ENCODE measurements around the gene S100A9.
"Not testable (repeated sequence)": the region's sequence is repeated elsewhere in the genome, so short reads cannot be mapped to it uniquely, and the experiment has no call there.

The S100A9 gene

GRCh38 chr1:153357853-153358690, at the start of gene S100A9:
Gene S100A9, plus strand, starts transcription at chr1:153357854. Its CDS starts 430 bp downstream, at chr1:153358284.
- no peak for DNase-seq

DNA sequence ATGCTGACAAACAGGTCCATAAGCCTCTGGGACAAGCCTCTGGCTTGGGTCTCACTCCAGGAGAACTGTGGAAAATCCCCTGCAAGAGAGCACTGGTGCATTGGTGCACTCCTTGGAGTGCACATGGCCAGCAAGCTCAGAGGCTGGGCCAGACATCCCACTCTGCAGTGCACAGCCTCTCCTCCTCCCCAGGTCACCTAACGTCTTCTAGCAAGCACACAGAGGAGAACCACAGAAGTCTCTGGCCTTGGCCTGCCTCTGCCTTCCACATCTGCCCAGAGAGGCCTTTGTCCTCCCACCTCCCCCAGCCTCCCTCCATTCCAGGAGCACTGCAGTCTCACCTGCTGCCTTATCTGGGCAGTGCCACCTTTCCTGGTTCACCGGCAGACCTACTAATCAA, 49.1 kb upstream of the S100A9 start:
- no peak for DNase-seq

DNA sequence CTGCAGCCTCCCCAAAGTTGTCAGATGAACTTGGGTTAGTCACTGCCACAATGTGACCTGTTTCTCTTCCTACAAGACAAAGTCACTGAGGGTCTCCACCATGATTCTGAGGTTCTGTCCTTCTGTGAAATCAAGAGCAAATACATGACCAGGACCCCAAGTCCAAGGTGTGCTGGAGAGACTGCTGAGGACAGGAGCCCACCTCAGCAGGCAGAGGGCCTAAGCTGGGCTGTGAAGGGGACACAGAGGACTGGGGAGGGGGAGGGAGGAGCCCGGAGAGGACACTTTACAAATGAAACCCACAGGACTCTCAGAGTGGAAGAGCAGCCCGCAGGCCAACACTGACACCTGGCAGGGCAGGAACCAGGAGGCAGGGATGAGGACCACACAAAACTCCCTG, 48.2 kb upstream of the S100A9 start:
- DNase-seq, result no peak

DNA sequence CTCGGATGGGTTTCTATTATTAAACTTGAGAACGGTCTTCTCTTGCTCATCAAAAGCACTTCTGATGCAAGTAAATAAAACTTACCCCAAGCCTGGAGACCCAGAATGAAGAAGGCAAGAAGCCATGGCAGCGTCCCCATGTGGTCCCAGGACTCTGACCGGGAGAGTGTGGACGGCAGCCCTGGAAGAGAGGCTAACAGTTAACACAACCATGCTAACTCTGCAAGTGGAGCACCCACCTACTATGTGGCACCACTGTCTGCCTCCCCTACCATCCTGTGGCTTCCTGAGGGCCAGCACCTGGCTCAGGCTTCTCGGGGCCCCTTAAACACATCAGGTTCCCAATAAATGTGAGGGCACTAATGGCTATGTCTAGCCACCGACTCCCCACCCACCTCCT, 47.1 kb upstream of the S100A9 start:
- DNase-seq, result no peak

- no peak for DNase-seq
Observed at GRCh38 chr1:153312570-153313186, 45.0 kb upstream of the S100A9 start, which contains the start of gene PGLYRP3. Gene PGLYRP3, minus strand, starts transcription at chr1:153312952. Its CDS starts 2,287 bp downstream, at chr1:153310665.

GRCh38 chr1:153313288-153313687, 44.4 kb upstream of the S100A9 start:
- no peak for DNase-seq

DNA sequence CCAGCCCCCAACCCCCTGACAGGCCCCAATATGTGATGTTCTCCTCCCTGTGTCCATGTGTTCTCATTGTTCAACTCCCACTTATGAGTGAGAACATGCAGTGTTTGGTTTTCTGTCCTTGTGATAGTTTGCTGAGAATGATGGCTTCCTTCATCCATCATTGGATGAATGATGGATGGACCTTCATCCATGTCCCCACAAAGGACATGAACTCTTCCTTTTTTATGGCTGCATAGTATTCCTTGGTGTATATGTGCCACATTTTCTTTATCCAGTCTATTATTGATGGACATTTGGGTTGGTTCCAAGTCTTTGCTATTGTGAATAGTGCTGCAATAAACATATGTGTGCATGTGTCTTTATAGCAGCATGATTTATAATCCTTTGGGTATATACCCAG, 43.3 kb upstream of the S100A9 start:
- not testable (repeated sequence) for DNase-seq

DNA sequence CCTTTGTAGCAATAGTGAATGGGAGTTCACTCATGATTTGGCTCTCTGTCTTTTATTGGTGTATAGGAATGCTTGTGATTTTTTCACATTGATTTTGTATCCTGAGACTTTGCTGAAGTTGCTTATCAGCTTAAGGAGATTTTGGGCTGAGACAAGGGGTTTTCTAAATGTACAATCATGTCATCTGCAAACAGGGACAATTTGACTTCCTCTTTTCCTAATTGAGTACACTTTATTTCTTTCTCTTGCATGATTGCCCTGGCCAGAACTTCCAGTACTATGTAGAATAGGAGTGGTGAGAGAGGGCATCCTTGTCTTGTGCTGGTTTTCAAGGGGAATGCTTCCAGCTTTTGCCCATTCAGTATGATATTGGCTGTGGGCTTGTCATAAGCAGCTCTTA, 41.6 kb upstream of the S100A9 start:
- not testable (repeated sequence) for DNase-seq

GRCh38 chr1:153318145-153318544, 39.5 kb upstream of the S100A9 start:
- not testable (repeated sequence) for DNase-seq

- no peak for DNase-seq
Observed at GRCh38 chr1:153322568-153322967, 35.1 kb upstream of the S100A9 start.

- no peak for DNase-seq
Observed at GRCh38 chr1:153324912-153325311, 32.7 kb upstream of the S100A9 start.

- no peak for DNase-seq
Observed at GRCh38 chr1:153333902-153334301, 23.8 kb upstream of the S100A9 start.

DNA sequence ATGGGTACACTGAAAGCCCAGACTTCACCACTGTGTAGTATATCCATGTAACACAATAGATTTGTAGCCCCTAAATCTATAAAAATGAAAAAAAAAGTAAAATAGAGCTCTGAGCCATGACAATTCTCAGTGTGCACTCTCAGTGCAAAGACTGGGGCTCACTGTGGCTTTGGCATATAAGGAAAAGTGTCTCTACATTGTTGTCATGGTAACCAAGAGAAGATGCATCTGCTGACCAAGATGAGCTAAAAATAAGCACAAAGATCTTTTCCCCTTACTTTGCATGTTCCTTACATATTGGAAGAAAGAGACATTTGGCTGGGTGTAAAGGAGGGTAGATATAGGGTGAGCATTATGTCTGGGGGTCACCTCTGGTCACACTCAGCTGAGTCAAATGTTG, 21.0 kb upstream of the S100A9 start:
- no peak for DNase-seq

GRCh38 chr1:153337980-153338853, 19.4 kb upstream of the S100A9 start:
- no peak for DNase-seq

DNA sequence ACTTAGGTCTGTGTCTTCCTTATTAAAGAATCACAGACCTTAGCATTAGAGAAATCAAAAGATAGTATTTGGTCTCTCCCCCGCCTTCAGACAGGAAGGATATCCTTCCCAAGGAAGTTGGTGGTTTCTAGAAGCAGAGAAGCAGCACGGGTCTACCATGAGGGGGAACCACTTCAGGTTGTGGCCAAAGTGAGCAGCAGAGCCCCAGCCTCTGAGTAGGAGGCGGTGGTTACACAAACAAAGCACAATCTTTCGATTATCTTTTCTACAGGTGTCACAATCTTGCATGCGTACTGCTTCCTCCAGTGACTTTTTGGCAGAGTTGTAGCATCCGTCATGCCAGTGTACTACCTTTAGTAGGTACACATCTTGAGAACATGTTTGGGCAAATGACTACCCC, 17.9 kb upstream of the S100A9 start:
- DNase-seq, result no peak

DNA sequence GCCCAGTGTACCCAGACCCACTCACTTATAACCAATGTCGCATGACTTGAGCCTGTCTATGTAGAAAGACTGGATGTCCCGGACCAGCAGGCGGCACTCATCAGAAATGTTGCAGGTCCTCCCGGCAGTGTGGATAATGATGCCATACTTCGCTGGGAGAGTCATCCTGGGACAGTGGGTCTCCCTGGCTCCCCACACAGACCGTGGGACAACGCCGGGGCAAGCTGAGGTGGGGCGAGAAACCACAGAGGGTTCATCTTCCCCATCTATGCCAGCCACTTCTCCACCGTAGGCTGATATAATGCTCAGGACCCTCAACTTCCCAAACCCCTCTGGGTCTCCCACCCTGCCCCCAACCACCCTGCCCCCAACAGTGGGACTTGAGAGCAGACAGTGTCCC, 17.3 kb upstream of the S100A9 start:
- DNase-seq, result no peak

DNA sequence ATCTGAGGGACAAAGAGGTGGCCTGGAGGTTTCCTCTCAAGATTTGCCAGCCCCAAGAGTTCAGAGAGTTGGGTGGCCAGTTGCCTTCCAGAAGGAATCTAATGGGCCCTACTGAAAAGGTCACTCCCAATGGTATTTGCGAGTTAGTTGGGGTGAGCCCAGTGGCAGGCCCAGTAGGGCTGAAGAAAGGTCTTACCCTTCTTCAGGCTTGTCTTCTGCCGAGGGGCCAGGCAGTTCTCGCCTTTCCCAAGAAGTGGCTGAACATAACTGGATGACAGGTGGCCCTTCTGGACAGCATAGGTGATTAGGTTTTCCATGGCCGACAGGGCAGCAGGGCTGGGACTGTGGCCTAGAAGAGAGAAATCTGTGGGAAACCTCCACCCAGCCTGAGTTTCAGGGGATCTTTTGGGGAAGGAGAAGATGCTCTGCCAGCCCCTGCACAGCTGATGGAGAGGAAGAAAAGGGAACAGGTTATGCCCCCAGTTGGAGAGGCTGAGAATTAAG, 16.2 kb upstream of the S100A9 start:
- no peak for DNase-seq

DNA sequence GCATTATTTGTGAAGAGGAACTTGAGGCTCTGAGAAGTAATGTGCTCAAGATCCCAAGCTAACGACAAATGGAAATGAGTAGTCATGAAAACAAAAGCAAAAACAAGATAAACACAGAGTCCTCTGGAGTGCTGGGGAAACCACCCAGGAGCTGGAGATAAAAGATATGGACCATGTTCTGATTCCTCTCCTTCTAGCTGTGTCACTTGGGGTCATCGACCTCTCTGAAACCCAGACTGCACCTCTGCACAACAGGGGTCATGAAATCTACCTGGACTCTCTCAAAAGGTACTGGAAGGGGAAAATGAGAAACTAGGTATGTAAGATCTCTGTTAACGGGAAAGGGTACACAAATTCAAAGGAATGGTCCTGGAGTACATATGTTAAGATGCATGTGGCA, 15.5 kb upstream of the S100A9 start:
- no peak for DNase-seq

DNA sequence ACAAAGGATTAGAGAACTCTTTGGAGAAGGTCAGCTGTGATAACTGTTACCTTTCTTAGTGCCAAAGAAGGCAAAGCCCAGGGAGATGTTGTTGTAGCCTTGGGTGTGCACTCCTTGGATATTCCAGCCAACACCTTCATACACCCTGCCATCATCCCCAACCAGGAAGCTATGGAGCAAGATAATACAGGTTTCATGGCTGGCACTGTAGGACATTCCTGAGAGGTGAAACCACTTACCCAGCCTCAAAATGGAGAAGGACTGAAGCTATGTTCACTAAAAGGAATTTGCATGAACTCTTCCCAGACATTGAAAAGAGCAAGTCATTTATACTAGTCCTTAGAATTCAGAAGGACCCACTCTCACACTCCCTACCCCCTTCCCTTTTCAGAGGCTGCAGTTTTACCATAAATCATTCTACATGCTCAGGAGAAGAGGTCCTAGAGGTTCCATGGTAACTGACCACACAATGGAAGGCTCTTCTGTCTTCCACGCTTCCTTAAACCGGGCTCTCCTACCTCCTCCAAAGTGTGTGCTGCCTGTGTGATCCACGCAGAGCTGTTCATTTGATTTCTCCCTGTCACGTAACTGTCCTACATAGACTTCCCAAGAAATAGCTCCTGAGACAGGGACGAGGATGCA, 14.5 kb upstream of the S100A9 start:
- no peak for DNase-seq

DNA sequence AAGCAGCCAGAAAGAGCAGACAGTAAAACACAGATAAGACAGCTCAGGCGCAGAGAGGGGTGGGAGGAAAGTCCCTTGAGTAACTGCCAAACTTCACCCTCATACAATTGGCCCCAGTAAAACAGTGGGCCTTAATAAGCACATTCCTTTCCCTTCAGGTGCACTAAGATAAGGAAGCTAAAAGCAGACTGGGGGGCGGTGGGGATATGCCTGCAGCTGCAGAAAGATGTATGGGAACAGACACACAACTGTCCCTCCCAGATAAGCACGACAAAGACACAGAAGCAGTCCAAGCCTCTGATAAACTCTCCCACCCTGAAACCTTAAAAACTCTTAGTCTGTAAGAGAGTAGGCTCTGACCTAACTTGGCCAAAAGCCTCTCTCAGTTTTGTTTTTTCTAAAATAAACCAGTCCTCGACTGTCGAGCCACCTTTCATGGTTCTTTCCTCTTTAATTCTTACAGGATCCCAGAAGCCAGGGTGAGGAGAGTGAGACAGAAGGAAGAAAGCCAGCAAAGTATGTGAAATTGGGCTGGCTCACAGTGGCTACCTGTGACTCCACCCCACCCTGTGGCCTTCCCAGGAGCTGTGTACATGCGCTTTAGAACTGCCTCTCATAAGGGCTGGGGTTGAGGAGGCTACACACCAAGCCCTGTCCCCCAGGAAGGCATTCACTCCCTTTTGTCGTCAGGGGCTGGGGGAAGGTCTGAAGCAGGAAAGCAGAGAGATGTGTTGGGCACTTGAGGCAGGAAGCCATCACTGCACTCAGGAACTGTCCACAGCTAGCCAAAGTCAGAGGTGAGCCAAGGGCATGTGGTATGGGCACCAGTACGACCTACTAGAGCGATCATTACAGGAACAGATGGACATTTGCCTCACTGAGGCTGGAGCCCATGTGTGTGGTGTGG, 13.6 kb upstream of the S100A9 start:
- DNase-seq, result no peak

DNA sequence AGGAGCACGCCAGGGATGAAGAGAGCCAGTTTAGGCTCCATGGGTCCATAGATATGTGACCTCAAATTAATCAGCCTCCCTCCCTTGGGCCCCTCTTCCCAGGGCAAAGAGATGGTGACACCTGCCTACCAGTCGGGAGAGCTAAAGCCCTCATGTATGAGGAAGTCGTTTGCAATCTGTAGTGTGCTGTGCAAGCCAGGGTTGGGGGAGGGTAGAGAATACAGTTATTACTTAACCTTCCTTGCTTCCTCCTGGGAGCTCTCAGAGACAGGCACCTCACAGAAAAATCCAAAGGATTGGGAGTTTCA, 13.0 kb upstream of the S100A9 start:
- no peak for DNase-seq
